Omental fat pad (tissue), 4 donors: ENCODE data around the gene YWHAE. TPM values are rescaled to one million over a fixed set of nuclear protein-coding genes. Genes with fewer than 3 reads are reported as not detected.
"Not testable (repeated sequence)": the region's sequence is repeated elsewhere in the genome, so short reads cannot be mapped to it uniquely, and the experiment has no call there.

Source experiments
- ATAC-seq: fragments of 150-250 bp; one replicate; pipeline ENCODE4 v1.9.1; 2016; ENCODE audit warnings: mild to moderate bottlenecking, moderate library complexity; ENCODE audit not compliant: low FRiP score
- DNase-seq: peaks from one replicate; pipeline ENCODE4 v3.0.0-alpha.2; 2019; ENCODE audit warnings: low spot score
- total RNA-seq, 4 donors: library from RNA; depleted of rRNA; stranded (reverse); fragments of >200 nt; gene quantifications; one replicate each; pipeline ENCODE4 v1.1.0, GENCODE V29; 2016
- TF ChIP-seq, protein P1 (sequence below), 3 donors: fragments of 450-650 bp; IDR thresholded peaks; one replicate each; pipeline ENCODE4 v1.5.1; 2016 to 2017; ENCODE audit warnings: antibody characterized with exemption in 3 of 3, mild to moderate bottlenecking in 3 of 3, moderate library complexity in 2 of 3

YWHAE gene
- total RNA-seq = 100 to 1,000 TPM; 489 to 684 (median 635) TPM

DNA sequence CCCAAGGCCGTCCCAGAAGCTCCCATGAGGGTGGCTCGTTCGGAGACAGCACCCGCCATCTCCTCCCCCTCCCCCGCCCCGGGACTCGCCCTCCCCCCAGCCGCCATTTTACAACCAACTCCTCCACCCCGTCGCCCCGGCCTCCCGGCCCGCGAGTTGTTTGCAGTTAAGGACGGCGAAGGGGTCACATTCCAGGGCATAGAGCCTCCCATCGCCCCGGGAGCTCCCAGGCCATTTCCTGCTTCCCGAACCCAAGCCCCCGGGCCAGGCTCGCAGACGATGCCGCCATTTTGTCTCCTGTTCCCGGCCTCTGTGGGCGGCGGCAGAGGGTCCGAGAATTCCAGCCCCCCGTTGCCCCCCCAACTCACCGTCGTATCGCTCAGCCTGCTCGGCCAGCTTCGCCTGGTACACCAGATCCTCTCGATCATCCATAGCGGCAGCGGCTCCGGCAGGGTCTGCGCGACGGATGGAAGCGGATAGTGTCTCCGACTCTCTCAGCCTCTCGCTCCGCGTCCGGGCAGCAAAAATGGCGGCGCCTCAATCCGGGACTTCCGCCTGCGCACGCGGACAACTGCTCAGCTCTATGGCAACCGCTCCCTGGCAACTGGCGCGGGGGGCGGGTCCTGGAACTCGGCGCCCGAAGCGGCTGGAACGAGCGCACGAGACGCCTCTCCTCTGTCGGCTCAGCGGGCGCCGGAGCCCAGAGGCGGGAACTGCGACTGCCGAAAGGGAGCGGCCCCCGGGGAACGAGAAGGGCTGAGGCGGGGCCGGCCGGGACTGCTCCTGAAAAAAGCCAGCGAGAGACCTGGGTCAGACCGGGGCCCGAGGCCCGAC lies at the start of gene YWHAE:
Gene YWHAE (minus strand): TSS at position 544 of the 834 bp plus-strand sequence. CDS start 112 bp downstream, at position 432.
- TF ChIP-seq, protein P1, sequence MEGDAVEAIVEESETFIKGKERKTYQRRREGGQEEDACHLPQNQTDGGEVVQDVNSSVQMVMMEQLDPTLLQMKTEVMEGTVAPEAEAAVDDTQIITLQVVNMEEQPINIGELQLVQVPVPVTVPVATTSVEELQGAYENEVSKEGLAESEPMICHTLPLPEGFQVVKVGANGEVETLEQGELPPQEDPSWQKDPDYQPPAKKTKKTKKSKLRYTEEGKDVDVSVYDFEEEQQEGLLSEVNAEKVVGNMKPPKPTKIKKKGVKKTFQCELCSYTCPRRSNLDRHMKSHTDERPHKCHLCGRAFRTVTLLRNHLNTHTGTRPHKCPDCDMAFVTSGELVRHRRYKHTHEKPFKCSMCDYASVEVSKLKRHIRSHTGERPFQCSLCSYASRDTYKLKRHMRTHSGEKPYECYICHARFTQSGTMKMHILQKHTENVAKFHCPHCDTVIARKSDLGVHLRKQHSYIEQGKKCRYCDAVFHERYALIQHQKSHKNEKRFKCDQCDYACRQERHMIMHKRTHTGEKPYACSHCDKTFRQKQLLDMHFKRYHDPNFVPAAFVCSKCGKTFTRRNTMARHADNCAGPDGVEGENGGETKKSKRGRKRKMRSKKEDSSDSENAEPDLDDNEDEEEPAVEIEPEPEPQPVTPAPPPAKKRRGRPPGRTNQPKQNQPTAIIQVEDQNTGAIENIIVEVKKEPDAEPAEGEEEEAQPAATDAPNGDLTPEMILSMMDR (IDR thresholded peaks at IDR 0.05) = no peak
- ATAC-seq (peak; percentile 97), DNase-seq (peak; percentile 90)

DNA sequence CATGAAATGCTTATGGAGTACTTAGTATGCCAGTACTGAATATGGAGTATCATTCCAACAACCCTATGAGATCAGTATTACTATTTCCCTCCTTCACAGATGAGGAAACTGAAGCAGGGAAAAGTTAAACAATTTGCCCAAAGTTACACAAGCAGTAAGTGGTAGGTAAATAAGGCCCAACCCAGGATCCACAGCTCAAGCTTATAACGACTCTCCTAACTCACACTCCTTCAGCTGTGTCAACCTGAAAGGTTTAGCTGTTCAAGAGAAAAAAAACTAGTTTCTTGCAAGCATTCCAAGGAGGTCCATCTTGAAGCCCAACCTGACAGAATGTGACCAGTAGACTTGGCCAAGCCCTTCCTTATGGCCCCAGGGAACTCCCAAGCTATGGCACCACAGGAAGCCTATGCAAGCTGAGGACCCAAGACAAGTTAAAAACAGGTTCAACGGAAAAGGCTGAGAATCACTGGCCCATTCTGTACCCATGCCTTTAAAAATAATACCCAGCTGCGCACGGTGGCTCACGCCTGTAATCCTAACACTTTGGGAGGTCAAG lies 49.5 kb upstream of the YWHAE start:
- DNase-seq (no peak), ATAC-seq (no peak)

DNA sequence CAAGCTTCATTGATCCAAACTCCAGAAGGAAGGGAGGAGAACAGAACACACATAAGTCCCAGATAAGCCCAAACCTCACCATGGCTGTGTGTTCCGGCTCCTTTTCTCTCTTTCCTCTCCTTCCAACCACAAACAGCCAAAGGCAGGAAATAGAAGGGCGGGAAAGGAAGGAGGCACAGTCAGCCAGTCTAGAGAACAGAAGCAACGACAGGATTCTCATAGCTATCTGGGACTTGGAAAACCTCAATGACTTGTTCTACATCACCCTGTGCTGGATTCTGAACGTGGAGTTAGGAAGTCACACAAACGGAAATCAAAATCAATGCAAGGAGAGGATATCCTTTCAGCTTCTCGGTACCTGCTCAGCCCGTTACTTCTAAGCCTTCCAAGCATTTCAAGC lies 47.0 kb upstream of the YWHAE start:
- ATAC-seq = no peak
- TF ChIP-seq, protein P1 (IDR thresholded peaks at IDR 0.05) = no peak
- DNase-seq = no peak

More for the DNA sequence above, 49.5 kb upstream of the YWHAE start:
- TF ChIP-seq, protein P1 (IDR thresholded peaks at IDR 0.05) = no peak

DNA sequence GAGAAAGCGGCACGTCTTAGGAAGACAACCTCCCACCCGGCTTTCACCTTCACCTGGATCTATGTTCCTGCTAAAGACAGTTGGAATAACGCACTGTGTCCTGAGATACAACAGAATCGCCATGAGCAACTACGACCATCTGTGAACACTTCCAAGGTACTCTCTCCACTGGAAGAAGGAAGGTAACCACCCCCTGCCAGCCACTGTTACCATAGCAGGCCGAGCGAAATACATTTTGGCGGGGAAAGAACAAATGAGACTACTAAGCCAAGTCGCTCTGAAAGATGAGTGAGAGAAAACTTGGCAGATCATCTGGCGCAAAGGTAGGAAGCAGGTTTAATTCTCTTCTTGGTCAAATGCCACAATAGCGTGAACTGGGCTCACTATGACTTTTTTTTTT lies 46.2 kb upstream of the YWHAE start:
- TF ChIP-seq, protein P1 (IDR thresholded peaks at IDR 0.05) = no peak
- ATAC-seq (no peak), DNase-seq (no peak)

DNA sequence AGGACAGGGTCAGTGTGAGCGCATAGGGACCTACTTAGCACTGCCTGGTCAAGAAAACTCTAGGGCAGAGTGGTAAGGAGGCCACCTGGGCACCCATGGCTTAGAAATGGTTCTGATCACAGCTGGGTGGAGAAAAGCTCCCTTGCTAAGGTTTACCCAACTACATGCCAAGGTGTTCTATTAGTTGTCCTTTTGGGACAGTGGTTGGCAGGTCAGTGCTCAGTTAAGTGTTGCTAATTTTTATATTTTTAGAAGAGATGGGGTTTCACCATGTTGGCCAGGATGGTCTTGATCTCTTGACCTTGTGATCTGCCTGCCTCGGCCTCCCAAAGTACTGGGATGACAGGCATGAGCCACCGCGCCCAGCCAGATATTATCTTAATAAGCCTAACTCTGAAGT lies 45.7 kb upstream of the YWHAE start:
- not testable (repeated sequence) for ATAC-seq, DNase-seq

DNA sequence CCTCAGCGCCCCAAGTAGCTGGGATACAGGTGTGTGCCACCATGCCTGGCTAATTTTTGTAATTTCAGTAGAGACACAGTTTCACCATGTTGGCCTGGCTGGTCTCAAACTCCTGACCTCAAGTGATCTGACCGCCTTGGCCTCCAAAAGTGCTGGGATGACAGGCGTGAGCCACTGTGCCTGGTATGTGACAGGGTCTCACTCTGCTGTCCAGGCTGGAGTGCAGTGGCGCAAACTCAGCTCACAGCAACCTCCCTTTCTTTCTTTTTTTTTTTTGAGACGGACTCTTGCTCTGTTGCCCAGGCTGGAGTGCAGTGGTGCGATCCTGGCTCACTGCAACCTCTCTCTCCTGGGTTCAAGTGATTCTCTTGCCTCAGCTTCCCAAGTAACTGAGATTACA lies 42.7 kb upstream of the YWHAE start:
- not testable (repeated sequence) for ATAC-seq, DNase-seq

DNA sequence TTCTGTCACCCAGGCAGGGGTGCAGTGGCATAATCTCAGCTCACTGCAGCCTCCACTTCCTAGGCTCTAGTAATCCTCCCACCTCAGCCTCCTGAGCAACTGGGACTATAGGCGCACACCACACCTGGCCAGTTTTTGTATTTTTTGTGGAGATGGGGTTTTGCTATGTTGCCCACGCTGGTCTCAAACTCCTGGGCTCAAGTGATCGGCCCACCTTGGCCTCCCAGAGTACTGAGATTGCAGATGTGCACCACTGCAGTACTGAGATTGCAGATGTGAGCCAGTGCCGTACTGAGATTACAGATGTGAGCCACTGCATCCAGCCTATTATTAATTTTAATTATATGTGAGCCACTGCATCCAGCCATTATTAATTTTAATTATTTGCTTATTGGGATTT lies 42.2 kb upstream of the YWHAE start:
- DNase-seq (no peak), ATAC-seq (no peak)
- TF ChIP-seq, protein P1 (IDR thresholded peaks at IDR 0.05) = no peak

DNA sequence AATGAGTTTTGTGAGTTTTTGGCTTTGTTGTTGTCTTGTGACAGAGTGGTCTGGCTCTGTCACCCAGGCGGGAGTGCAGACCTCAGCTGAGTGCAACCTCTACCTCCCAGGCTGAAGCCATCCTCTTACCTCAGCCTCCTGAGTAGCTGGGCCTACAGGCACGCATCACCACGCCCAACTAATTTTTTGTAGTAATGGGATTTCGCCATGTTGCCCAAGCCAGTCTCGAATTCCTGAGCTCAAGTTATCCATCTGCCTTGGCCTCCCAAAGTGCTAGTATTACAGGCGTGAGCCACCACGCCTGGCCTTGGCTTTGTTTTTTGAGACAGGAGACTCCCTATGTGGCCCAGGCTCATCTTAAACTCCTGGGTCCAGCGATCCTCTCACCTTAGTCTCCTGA lies 40.9 kb upstream of the YWHAE start:
- DNase-seq (no peak), ATAC-seq (no peak)
- TF ChIP-seq, protein P1 (IDR thresholded peaks at IDR 0.05) = no peak
